ENCODE data around the gene APOA5. TPM values are rescaled to one million over a fixed set of nuclear protein-coding genes. Genes with fewer than 3 reads are reported as not detected.
A peak's percentile ranks its signal among the peaks of the same experiment; 100 is the strongest.

Gene APOA5
- total and polyA plus RNA-seq, 2 of the 13 experiments (the other 11 are each of a cell fraction or from before 2014, with no cell fraction given), result 44.0 to 49.1 TPM

DNA sequence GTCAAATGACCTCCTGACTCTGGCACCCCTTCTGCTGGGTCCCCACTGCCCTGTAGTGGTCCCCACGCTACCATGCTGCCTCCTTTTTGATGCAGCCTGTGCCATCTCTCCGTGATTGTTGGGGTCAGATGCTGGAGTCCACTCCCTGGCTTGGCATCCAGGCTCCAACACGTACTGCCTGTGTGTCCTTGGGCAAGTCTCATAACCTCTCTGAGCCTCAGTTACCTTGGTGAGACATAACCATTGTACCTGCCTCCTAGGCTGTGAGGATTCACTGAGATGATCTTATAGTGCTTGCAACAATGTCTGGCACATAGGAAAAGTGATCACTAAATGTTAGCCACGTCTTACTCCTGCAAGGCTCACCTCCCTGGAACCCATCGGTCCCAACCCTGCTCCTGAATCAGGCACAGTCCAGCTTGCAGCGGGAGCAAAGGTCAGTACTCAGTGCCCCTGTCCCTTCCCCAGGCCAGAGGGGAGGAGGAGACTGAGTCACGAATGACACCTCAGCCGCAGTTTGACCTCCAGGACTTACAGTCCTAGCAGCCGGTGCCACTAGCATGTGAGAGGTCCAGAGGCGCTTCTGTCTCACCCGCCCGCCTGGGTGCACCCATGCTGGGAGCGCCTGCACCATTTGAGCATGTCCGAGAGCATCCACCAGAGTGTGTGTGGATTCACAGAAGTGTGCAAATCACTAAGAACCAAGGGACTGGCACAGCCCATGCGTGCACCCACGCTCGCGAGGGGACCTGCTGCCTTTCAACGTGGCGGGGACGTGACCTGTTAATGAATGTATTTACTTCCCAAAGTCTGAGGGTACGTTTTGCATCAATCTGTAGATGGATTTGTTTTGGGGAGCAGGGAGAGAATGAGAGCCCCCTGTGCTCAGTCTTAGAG lies 34.4 kb upstream of the APOA5 start (continued):
- TF ChIP-seq IKZF4 (CRISPR knock-in tag; IDR thresholded peaks at IDR 0.05; ENCODE audit: borderline replicate concordance, low read depth, not compliant biosample characterization) (no peak), ZSCAN20 (CRISPR knock-in tag; IDR thresholded peaks at IDR 0.05; ENCODE audit: borderline replicate concordance) (no peak), JUN (CRISPR knock-in tag; IDR thresholded peaks at IDR 0.05) (no peak; the same call in 1 of the 2 replicates), POLR2AphosphoS5 (IDR thresholded peaks at IDR 0.05; ENCODE audit: low read depth, low read length) (no peak), FOXA3 (CRISPR knock-in tag; IDR thresholded peaks at IDR 0.05) (0 out of 2 replicates have a peak, but pooled peaks have one; percentile 12), ESRRA (CRISPR knock-in tag; IDR thresholded peaks at IDR 0.05; ENCODE audit: low read depth) (peak; percentile 25; the same call in 1 of the 2 replicates), ZNF333 (CRISPR knock-in tag; IDR thresholded peaks at IDR 0.05; ENCODE audit: borderline replicate concordance) (no peak; the same call in 1 of the 2 replicates), CCAR2 (optimal IDR thresholded peaks at IDR 0.05; ENCODE audit: low read depth, low read length) (no peak), DDIT3 (CRISPR knock-in tag; IDR thresholded peaks at IDR 0.05) (no peak), MXI1 (IDR thresholded peaks at IDR 0.05; ENCODE audit: borderline replicate concordance, low read depth, low read length) (no peak), KLF13 (CRISPR knock-in tag; IDR thresholded peaks at IDR 0.05) (no peak), RORA (CRISPR knock-in tag; IDR thresholded peaks at IDR 0.05) (no peak), TCF7 (IDR thresholded peaks at IDR 0.05; ENCODE audit: low read depth) (no peak), NR1H2 (CRISPR knock-in tag; IDR thresholded peaks at IDR 0.05; ENCODE audit: borderline replicate concordance, low read depth) (no peak), SIX1 (CRISPR knock-in tag; IDR thresholded peaks at IDR 0.05; ENCODE audit: borderline replicate concordance) (no peak), REL (CRISPR knock-in tag; conservative IDR thresholded peaks at IDR 0.05) (peak; percentile 73; the same call in 1 of the 2 replicates), HES4 (CRISPR knock-in tag; IDR thresholded peaks at IDR 0.05; ENCODE audit: borderline replicate concordance) (peak; percentile 22; the same call in 1 of the 2 replicates), NFIB (CRISPR knock-in tag; IDR thresholded peaks at IDR 0.05; ENCODE audit: borderline replicate concordance) (no peak), TEAD2 (CRISPR knock-in tag; IDR thresholded peaks at IDR 0.05) (no peak), ZNF205 (CRISPR knock-in tag; IDR thresholded peaks at IDR 0.05) (no peak), ZBTB3 (CRISPR knock-in tag; IDR thresholded peaks at IDR 0.05; ENCODE audit: borderline replicate concordance, low read depth) (no peak), ZBED4 (CRISPR knock-in tag; IDR thresholded peaks at IDR 0.05; ENCODE audit: borderline replicate concordance) (no peak; the same call in 1 of the 2 replicates), ZNF790 (CRISPR knock-in tag; IDR thresholded peaks at IDR 0.05; ENCODE audit: borderline replicate concordance) (no peak), SCMH1 (CRISPR knock-in tag; IDR thresholded peaks at IDR 0.05; ENCODE audit: borderline replicate concordance) (no peak), ELF4 (CRISPR knock-in tag; IDR thresholded peaks at IDR 0.05; ENCODE audit: borderline replicate concordance) (no peak), SP1 (IDR thresholded peaks at IDR 0.05) (no peak), SP1 (CRISPR knock-in tag; IDR thresholded peaks at IDR 0.05) (no peak), DR1 (CRISPR knock-in tag; IDR thresholded peaks at IDR 0.05) (no peak)

Data from HepG2 (cell line).